Central memory CD8-positive, alpha-beta T cell (primary cell): ENCODE measurements around the gene KRTAP5-2.
A peak's percentile ranks its signal among the peaks of the same experiment; 100 is the strongest.
"Not testable (repeated sequence)": the region's sequence is repeated elsewhere in the genome, so short reads cannot be mapped to it uniquely, and the experiment has no call there.

Experiments used
- ATAC-seq: fragments of 150-1000 bp; cut with Tn5 transposase; replicated peaks from 2 replicates; pipeline ENCODE4 v1.10.0; 2022; ENCODE audit warnings: mild to moderate bottlenecking, moderate FRiP score, moderate number of reproducible peaks; ENCODE audit not compliant: poor library complexity, severe bottlenecking; ENCODE audit errors: extremely low read depth
- DNase-seq, 2 donors: peaks; one replicate each; pipeline ENCODE4 v3.0.0; 2021; ENCODE audit warnings: low spot score in 2 of 2
- H3K27ac Mint-ChIP-seq: one replicate; pipeline ENCODE4 v1.8.0; 2022; ENCODE audit warnings: low read depth, mild to moderate bottlenecking, moderate library complexity, mixed read lengths
- H3K27me3 Mint-ChIP-seq: one replicate; pipeline ENCODE4 v1.8.0; 2022; ENCODE audit warnings: mixed read lengths
- H3K36me3 Mint-ChIP-seq: one replicate; pipeline ENCODE4 v1.8.0; 2022; ENCODE audit warnings: mild to moderate bottlenecking, moderate library complexity, mixed read lengths; ENCODE audit not compliant: insufficient read depth
- H3K4me1 Mint-ChIP-seq: one replicate; pipeline ENCODE4 v1.8.0; 2022; ENCODE audit warnings: mixed read lengths
- H3K4me3 Mint-ChIP-seq: one replicate; pipeline ENCODE4 v1.8.0; 2022; ENCODE audit warnings: mild to moderate bottlenecking, moderate library complexity, mixed read lengths
- H3K9me3 Mint-ChIP-seq: one replicate; pipeline ENCODE4 v1.8.0; 2022; ENCODE audit warnings: mixed read lengths

Gene KRTAP5-2

GRCh38 chr11:1618231-1618630, 20.1 kb upstream of the KRTAP5-2 start:
- Mint-ChIP-seq H3K4me1 (peaks cover 5% of the 10 kb centered on the region), H3K4me3 (no peak overlapping the region), H3K27ac (no peak overlapping the region), H3K36me3 (no peaks in the 10 kb centered on the region), H3K9me3 (no peaks in the 10 kb centered on the region), H3K27me3 (peaks cover 64% of the 10 kb centered on the region)
- no peak for ATAC-seq
- no peak for DNase-seq

- Mint-ChIP-seq H3K27ac (no peak within 1 kb of the TSS), H3K4me1 (peaks cover 7% of the 10 kb centered on the region), H3K27me3 (peaks cover 30% of the 10 kb centered on the region), H3K36me3 (no peaks in the 10 kb centered on the region), H3K9me3 (no peaks in the 10 kb centered on the region), H3K4me3 (no peak within 1 kb of the TSS)
- ATAC-seq (no peak), DNase-seq (no peak)
Measured at GRCh38 chr11:1608363-1608762, 10.3 kb upstream of the KRTAP5-2 start, which contains the start of gene KRTAP5-3. TSS of gene KRTAP5-3 (minus strand) at chr11:1608463. CDS start at chr11:1608385, 78 bp downstream.

GRCh38 chr11:1607901-1608300, 9.8 kb upstream of the KRTAP5-2 start:
- not testable (repeated sequence) for DNase-seq, H3K4me1 Mint-ChIP-seq, H3K9me3 Mint-ChIP-seq, H3K4me3 Mint-ChIP-seq, ATAC-seq, H3K36me3 Mint-ChIP-seq, H3K27ac Mint-ChIP-seq
- H3K27me3 Mint-ChIP-seq, result peaks cover 33% of the 10 kb centered on the region

- not testable (repeated sequence) for H3K4me3 Mint-ChIP-seq, H3K9me3 Mint-ChIP-seq, ATAC-seq, H3K36me3 Mint-ChIP-seq, DNase-seq, H3K4me1 Mint-ChIP-seq
- Mint-ChIP-seq H3K27me3 (peaks cover 36% of the 10 kb centered on the region), H3K27ac (peak overlapping the region; percentile 67)
Measured at GRCh38 chr11:1607156-1607845, 9.2 kb upstream of the KRTAP5-2 start.

GRCh38 chr11:1605923-1606322, 7.8 kb upstream of the KRTAP5-2 start:
- H3K9me3 Mint-ChIP-seq, DNase-seq, H3K36me3 Mint-ChIP-seq, H3K4me1 Mint-ChIP-seq: not testable (repeated sequence)
- Mint-ChIP-seq H3K4me3 (peak overlapping the region; percentile 50), H3K27me3 (peaks cover 43% of the 10 kb centered on the region), H3K27ac (peak overlapping the region; percentile 67)
- peak; percentile 82 for ATAC-seq

GRCh38 chr11:1604711-1605110, 6.6 kb upstream of the KRTAP5-2 start:
- Mint-ChIP-seq H3K4me3 (no peak overlapping the region), H3K9me3 (no peaks in the 10 kb centered on the region), H3K36me3 (no peaks in the 10 kb centered on the region), H3K27me3 (peaks cover 45% of the 10 kb centered on the region), H3K4me1 (peaks cover 7% of the 10 kb centered on the region), H3K27ac (no peak overlapping the region)
- no peak for DNase-seq
- ATAC-seq, result no peak

- H3K27ac Mint-ChIP-seq, result no peak overlapping the region
- DNase-seq (no peak), ATAC-seq (no peak)
- H3K4me3 Mint-ChIP-seq, result no peak overlapping the region
- H3K9me3 Mint-ChIP-seq, result no peaks in the 10 kb centered on the region
- no peaks in the 10 kb centered on the region for H3K36me3 Mint-ChIP-seq
- peaks cover 7% of the 10 kb centered on the region for H3K4me1 Mint-ChIP-seq
- peaks cover 50% of the 10 kb centered on the region for H3K27me3 Mint-ChIP-seq
Measured at GRCh38 chr11:1604181-1604580, 6.1 kb upstream of the KRTAP5-2 start.

GRCh38 chr11:1603629-1604028, 5.5 kb upstream of the KRTAP5-2 start:
- DNase-seq (no peak), ATAC-seq (no peak)
- H3K36me3 Mint-ChIP-seq, result no peaks in the 10 kb centered on the region
- peaks cover 52% of the 10 kb centered on the region for H3K27me3 Mint-ChIP-seq
- peaks cover 7% of the 10 kb centered on the region for H3K4me1 Mint-ChIP-seq
- no peaks in the 10 kb centered on the region for H3K9me3 Mint-ChIP-seq
- no peak overlapping the region for H3K27ac Mint-ChIP-seq
- no peak overlapping the region for H3K4me3 Mint-ChIP-seq

GRCh38 chr11:1601663-1602062, 3.6 kb upstream of the KRTAP5-2 start:
- not testable (repeated sequence) for ATAC-seq, H3K9me3 Mint-ChIP-seq, H3K4me1 Mint-ChIP-seq, H3K27ac Mint-ChIP-seq, DNase-seq, H3K4me3 Mint-ChIP-seq, H3K36me3 Mint-ChIP-seq
- peaks cover 54% of the 10 kb centered on the region for H3K27me3 Mint-ChIP-seq

GRCh38 chr11:1600626-1601025, 2.5 kb upstream of the KRTAP5-2 start:
- no peak for ATAC-seq

GRCh38 chr11:1598816-1599215, 722 bp upstream of the KRTAP5-2 start:
- H3K4me3 Mint-ChIP-seq, result no peak overlapping the region
- H3K4me1 Mint-ChIP-seq, result peaks cover 8% of the 10 kb centered on the region
- no peaks in the 10 kb centered on the region for H3K36me3 Mint-ChIP-seq
- DNase-seq (no peak), ATAC-seq (no peak)
- H3K27ac Mint-ChIP-seq, result no peak overlapping the region
- peaks cover 70% of the 10 kb centered on the region for H3K27me3 Mint-ChIP-seq
- no peaks in the 10 kb centered on the region for H3K9me3 Mint-ChIP-seq

More at GRCh38 chr11:1600626-1601025, 2.5 kb upstream of the KRTAP5-2 start:
- Mint-ChIP-seq H3K4me3 (no peak overlapping the region), H3K36me3 (no peaks in the 10 kb centered on the region), H3K4me1 (peaks cover 3% of the 10 kb centered on the region), H3K27me3 (peaks cover 58% of the 10 kb centered on the region), H3K9me3 (no peaks in the 10 kb centered on the region), H3K27ac (no peak overlapping the region)
- DNase-seq, result no peak

GRCh38 chr11:1598406-1598805, 312 bp upstream of the KRTAP5-2 start:
- H3K4me3 Mint-ChIP-seq, ATAC-seq, H3K9me3 Mint-ChIP-seq, H3K4me1 Mint-ChIP-seq, DNase-seq, H3K36me3 Mint-ChIP-seq, H3K27ac Mint-ChIP-seq: not testable (repeated sequence)
- H3K27me3 Mint-ChIP-seq, result peaks cover 70% of the 10 kb centered on the region

GRCh38 chr11:1597331-1597993, 632 bp downstream of the KRTAP5-2 start:
- Mint-ChIP-seq H3K4me3 (no peak overlapping the region), H3K27me3 (peaks cover 62% of the 10 kb centered on the region), H3K9me3 (no peaks in the 10 kb centered on the region), H3K36me3 (no peaks in the 10 kb centered on the region), H3K27ac (no peak overlapping the region), H3K4me1 (peaks cover 8% of the 10 kb centered on the region)
- DNase-seq, result no peak
- ATAC-seq, result no peak
